Sciatic nerve (tissue), 2 donors: ENCODE data around the gene ZNF558. TPM values are rescaled to one million over a fixed set of nuclear protein-coding genes. Genes with fewer than 3 reads are reported as not detected.
"Not testable (repeated sequence)": the region's sequence is repeated elsewhere in the genome, so short reads cannot be mapped to it uniquely, and the experiment has no call there.

Experiments used
- ATAC-seq: fragments of 200-7000 bp; cut with Tn5 transposase; one replicate; pipeline ENCODE4 v1.9.1; 2020; ENCODE audit warnings: mild to moderate bottlenecking, moderate library complexity
- DNase-seq: peaks from one replicate; pipeline ENCODE4 v3.0.0-alpha.2; 2020; ENCODE audit warnings: low spot score
- intact Hi-C: fragments of 100-400 bp; cut with DNase I; formaldehyde crosslinking; loops from one replicate; pipeline ENCODE4 v1.14.2; 2022
- total RNA-seq: library from RNA; stranded (reverse); fragmentation: NEBNext Ultra II Directional; extraction: Animal tissue kit (Norgen Biotek cat#: 25700); gene quantifications from one replicate; pipeline ENCODE4 v1.2.1, GENCODE V29; 2021
- donor health status: DM: no; HTN: no; CAD: no.
- donor health status: DM: no; HTN: no; CAD: no.

ZNF558 gene
- total RNA-seq, 1 donor from 2014 or later: 35.0 TPM

- ATAC-seq: no peak
- no peak for DNase-seq
- intact Hi-C loops: no loop called here
Observed at GRCh38 chr19:8811315-8812172, 20.6 kb downstream of the ZNF558 start.

- DNase-seq (no peak), ATAC-seq (no peak)
- intact Hi-C loops: no loop called here
Observed at GRCh38 chr19:8806661-8807060, 25.4 kb downstream of the ZNF558 start.

- ATAC-seq (no peak), DNase-seq (no peak)
- intact Hi-C loops: no loop called here
Observed at GRCh38 chr19:8794823-8795222, 37.3 kb downstream of the ZNF558 start.

GRCh38 chr19:8773587-8773986 is 58.5 kb downstream of the ZNF558 start:
- DNase-seq, intact Hi-C loops, ATAC-seq: not testable (repeated sequence)

GRCh38 chr19:8769265-8769664 is 62.8 kb downstream of the ZNF558 start:
- DNase-seq, intact Hi-C loops, ATAC-seq: not testable (repeated sequence)

- ATAC-seq, intact Hi-C loops, DNase-seq: not testable (repeated sequence)
Observed at GRCh38 chr19:8767257-8767656, 64.8 kb downstream of the ZNF558 start.

Other genes with a start within 250 kb of the ZNF558 start
- 60.1 TPM for gene ADAMTS10, start 221.6 kb downstream of the ZNF558 start, total RNA-seq
- not detected for gene NFILZ, start 201.7 kb downstream of the ZNF558 start, total RNA-seq
- not detected for gene ACTL9, start 133.5 kb downstream of the ZNF558 start, total RNA-seq
- gene OR2Z1, start 110.7 kb downstream of the ZNF558 start, total RNA-seq: not detected
- gene MBD3L1, start 73 bp upstream of the ZNF558 start, total RNA-seq: not detected
- gene MUC16, start 178.1 kb upstream of the ZNF558 start, total RNA-seq: 1.3 TPM